GM21825 (cell line): ENCODE data around the gene NFATC1.

Experiments
- ATAC-seq: cut with Tn5 transposase; IDR thresholded peaks from one replicate; pipeline ENCODE4 v1.9.1; 2021; ENCODE audit warnings: mild to moderate bottlenecking, moderate library complexity; ENCODE audit not compliant: unreplicated experiment

The NFATC1 gene

GRCh38 chr18:79485788-79486355, 90.1 kb downstream of the NFATC1 start:
- no peak for ATAC-seq

GRCh38 chr18:79486356-79487182, 90.8 kb downstream of the NFATC1 start:
- no peak for ATAC-seq

DNA sequence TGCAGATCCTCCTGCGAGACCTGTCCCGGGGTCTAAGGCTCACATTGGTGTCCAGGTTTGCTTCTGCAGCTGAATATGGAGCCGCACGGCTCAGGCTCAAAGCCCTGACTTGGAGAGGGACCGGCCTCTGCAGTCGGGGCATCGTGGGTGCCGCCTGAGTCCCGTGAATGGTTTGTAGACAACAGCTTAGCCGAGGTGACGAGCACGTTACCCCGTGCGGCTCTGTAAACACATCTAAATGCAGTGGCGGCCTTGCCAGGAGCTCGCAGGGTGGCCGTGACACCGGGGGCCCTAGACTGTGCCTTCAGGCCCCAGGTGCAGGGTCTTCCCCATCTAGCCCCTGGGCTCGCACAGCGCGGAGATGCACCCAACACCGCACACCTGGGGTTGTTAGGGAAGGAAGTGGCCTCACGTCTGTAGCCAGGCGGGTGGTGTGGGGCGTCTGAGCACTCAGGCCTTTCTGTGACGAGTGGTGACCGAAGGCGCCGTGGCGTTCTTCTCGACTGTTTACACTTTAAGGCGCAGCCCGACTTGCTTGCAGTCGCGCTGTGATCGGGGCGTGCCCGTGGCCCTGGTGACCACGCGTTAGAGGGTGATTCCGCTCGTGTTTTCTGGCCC, 91.6 kb downstream of the NFATC1 start:
- ATAC-seq, result no peak

GRCh38 chr18:79487801-79488201, 92.1 kb downstream of the NFATC1 start:
- no peak for ATAC-seq

DNA sequence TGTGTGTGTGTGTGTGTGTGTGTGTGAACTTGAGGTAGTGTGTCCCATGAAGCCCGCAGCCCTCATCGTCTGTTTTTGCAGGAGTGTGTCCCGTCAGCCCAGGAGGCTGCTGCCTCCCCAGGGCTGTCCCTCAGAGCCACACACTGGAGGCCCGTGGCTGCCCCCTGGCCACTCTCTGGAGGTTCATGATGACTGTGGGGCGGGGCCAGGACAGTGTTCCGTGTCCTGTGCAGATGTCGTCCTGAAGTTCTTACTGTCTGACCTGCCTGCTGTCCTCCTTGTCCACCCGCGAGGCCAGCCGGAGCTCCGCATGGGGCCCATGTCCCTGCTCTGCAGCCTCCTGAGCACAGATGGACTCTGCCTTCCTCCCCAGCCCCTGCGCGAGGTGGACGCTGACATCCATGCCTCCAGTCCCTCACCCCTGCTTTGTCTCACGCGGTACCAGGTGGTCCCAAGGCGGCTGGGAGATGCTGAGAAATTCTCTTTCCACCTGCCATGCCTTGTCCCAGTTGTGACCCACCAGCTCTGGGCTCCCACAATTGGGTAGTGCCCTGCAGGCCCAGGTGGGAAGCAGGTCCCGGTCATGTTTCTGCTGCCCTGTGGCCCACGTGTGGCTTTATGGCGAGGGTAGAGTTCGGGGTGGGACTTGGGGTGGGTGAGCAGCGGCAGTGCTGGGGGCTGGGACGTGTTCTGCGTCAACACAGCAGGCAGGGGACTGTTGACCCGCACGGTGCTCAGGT, 92.8 kb downstream of the NFATC1 start:
- no peak for ATAC-seq

- no peak for ATAC-seq
Measured at GRCh38 chr18:79489051-79489898, 93.5 kb downstream of the NFATC1 start.

DNA sequence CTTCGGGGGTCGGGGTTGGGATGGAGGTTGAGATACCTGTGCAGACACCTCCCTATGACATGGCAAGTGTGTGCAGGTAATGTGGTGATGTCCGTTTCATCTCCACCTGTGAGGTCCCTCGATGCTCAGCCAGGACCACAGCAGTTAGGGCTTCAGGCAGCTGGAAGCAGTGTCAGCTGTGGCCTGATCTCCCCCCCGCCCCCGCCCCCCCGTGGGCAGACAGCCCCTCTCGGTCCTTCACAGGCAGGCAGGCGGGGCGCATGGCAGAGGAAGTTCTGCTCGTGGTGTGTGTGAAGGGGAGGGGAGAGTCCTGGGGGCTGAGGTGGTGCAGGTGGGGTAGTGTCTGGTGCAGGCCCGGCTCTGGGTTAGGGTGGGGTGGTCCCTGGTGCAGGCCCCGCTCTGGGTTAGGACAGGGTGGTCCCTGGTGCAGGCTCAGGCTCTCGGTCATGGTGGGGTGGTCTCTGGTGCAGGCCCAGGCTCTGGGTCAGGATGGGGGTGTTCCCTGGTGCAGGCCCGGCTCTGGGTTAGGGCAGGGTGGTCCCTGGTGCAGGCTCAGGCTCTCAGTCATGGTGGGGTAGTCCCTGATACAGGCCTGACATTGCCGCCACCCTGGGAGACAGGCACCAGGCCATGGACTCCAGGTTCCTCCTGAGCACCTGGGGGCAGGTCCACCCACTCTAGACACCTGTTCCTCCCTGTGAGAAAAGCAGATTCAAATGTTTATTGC, 94.3 kb downstream of the NFATC1 start:
- no peak for ATAC-seq

DNA sequence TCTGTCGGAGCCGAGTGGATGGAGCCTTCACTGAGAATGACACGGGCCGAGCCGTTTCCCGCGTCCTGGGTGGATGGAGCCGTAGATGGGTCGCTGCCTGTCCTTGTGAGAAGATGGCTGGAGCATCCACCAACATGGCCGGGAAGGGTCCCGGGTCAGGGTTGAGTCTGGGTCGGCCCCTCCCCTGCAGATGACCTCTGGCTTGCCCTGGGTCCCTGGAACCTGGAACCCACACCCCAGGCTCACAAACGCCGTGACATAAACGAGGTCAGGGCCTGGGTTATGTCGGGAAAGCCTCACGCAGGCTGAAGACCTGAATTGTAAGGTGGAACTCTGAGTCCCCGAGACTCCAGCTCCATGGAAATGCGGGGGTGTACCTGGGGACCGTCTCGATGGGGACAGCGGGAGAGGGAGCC, 94.9 kb downstream of the NFATC1 start:
- no peak for ATAC-seq

GRCh38 chr18:79491081-79491551, 95.4 kb downstream of the NFATC1 start:
- no peak for ATAC-seq

DNA sequence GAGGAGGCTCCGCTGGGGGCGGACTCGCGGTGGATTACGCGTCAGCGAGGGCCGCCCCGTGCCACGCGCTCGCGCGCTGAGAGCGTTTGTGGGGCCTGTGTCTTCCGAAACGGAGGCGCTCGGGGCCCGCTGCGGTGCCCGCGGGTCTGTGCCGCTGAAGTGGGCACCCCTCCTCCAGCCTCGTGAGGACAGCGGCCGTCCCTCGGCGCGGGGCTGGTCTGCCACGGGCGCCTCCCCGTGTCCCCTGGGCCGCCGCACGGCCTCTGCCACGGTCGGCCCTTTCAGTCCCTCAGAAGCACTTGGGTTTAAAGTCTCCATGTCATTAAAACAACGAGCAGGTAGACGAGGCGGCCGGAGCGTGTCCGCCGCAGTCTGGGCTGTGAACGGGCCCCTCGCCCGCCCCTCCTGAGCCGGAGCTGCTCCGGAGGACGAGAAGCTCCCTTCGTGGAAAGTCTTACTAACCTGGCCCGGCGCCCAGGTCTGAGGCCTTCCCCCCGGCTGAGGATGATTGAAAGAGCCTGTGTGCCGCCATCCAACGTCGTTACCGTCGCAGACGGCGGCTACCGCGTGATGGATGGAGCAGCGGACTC, 97.6 kb downstream of the NFATC1 start:
- ATAC-seq, result no peak

DNA sequence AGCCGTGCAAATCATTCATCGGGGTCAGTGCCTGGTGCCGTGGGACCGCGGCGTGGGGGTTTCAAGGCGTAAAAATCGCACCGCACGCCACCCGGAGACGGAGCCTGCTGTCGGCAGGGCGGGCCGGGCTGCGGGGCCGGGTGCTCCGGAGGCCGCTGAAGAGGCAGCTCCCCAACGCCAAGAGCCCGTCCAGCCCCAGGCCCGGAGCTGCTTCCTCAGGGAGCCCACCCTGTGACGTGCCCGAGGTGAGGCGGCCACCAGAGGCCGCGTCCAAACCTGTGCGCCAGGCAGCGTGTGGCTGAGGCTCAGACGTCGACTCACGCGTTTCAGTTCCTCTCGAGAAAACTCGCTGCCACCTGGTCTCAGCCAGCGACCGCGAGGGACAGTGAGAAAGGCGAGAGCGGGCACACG, 98.1 kb downstream of the NFATC1 start:
- ATAC-seq, result no peak

DNA sequence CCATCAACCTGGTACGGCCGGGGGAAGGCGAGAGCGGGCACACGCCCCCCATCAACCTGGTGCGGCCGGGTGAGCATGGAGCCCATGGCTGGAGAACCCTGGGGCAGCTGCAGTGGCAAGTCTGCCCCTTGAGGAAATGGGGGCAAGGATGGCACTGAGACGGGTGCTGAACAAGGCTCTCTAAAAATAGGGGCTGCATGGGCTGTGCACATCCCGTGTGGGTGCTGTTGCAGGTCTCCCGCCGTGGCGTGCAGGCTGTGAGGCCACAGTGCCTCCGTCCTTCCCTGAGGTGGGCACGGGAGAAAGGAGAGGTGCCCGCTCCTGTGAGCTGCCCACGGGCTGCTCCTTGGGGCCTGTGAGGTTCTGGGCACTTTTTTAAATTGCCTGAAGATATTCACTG, 99.2 kb downstream of the NFATC1 start:
- ATAC-seq, result no peak

- ATAC-seq, result no peak
Measured at GRCh38 chr18:79495591-79496071, 99.9 kb downstream of the NFATC1 start.

DNA sequence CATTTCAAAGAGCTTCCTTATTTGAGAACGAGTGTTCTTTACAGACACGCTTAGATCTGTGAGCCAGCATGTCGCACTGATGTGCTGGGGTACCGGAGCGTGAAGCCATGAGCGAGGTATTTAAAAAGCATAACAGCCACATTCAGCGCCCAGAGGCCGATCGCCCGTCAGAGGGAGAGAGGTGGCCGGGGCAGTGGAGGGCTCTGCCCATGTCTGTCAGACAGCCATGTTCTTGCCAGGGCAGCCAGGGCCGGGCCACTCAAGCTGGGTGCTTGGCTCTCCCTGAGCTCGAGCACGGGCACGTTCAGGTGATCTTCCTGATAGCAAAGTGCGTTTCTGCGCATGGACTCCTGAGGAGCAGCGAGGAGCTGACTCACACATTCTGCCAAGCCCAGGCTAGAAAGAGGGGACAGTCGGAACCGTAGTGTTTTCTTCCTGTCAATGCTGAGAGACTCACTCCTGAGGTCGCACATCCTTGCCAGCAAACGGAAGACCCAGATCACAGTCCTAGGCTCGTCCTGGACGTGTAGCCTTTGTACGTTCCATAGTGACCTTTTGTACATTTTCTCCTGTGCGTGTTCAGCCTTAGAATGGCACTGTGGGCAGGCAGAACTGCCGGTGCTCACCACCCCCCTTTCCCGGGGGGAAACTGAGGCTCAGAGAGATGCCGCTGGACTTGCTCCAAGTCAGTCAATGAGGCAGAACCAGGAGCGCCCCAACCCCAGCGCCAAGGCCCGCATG, 100.7 kb downstream of the NFATC1 start:
- no peak for ATAC-seq

GRCh38 chr18:79496978-79497637, 101.4 kb downstream of the NFATC1 start:
- ATAC-seq, result peak; percentile 47

- ATAC-seq, result peak; percentile 78
Measured at GRCh38 chr18:79497638-79498081, 101.9 kb downstream of the NFATC1 start.

- no peak for ATAC-seq
Measured at GRCh38 chr18:79498662-79499061, 102.9 kb downstream of the NFATC1 start.

- ATAC-seq, result no peak
Measured at GRCh38 chr18:79501006-79501405, 105.3 kb downstream of the NFATC1 start.
